ENCODE measurements around the gene LPGAT1. TPM values are rescaled to one million over a fixed set of nuclear protein-coding genes. Genes with fewer than 3 reads are reported as not detected.

The LPGAT1 gene
- total and polyA plus RNA-seq, 2 of the 13 experiments (the other 11 are each of a cell fraction or from before 2014, with no cell fraction given): 12.1 to 48.3 TPM

GRCh38 chr1:211742272-211742671, 88.3 kb downstream of the LPGAT1 start:
- no peak overlapping the region for H2AFZ ChIP-seq (ENCODE audit: low read length)
- no peaks in the 10 kb centered on the region for H3K9me3 ChIP-seq (ENCODE audit: low read length)
- no peak overlapping the region for H3K4me3 ChIP-seq (replicated peaks in 1 of 3; ENCODE audit: insufficient read depth in 1 of 3, low read depth in 2 of 3, low read length in 3 of 3)
- FAIRE-seq (no peak), DNase-seq (ENCODE audit: low spot score) (no peak), ATAC-seq (no peak)
- H3K4me2 ChIP-seq (ENCODE audit: low read depth, low read length): no peak overlapping the region
- ChIA-PET POLR2A (interaction anchor here (0.9 kb wide), 1 partner anchor 19 kb away, joined by 4 read pairs; no protein-coding TSS in a partner anchor), CTCF (ENCODE audit: low intra/inter-chr PET ratio, low total read pairs) (no interaction called here)
- no peaks in the 10 kb centered on the region for H3K79me2 ChIP-seq (ENCODE audit: insufficient read depth, low read length)
- in situ Hi-C loops (cut with HindIII; ENCODE audit: extremely low pct_ligation_motif_present, low pct_unique_long_range_greater_than_20kb): no loop called here
- no peak overlapping the region for H3K9ac ChIP-seq (ENCODE audit: insufficient read depth, low read depth, low read length)
- intact Hi-C loops (cut with micrococcal nuclease; ENCODE audit: unreplicated experiment): no loop called here
- H3K36me3 ChIP-seq (replicated peaks in 1 of 2; ENCODE audit: control insufficient read depth in 1 of 2, insufficient read depth in 2 of 2, low read length in 2 of 2): no peaks in the 10 kb centered on the region
- TF ChIP-seq DR1 (CRISPR knock-in tag; IDR thresholded peaks at IDR 0.05) (no peak), HNRNPLL (IDR thresholded peaks at IDR 0.05; ENCODE audit: low read depth, low read length, poor library complexity, severe bottlenecking) (no peak), FOXK2 (IDR thresholded peaks at IDR 0.05) (no peak), RELA (CRISPR knock-in tag; IDR thresholded peaks at IDR 0.05) (no peak), YEATS4 (CRISPR knock-in tag; IDR thresholded peaks at IDR 0.05; ENCODE audit: borderline replicate concordance) (no peak), ZNF329 (CRISPR knock-in tag; IDR thresholded peaks at IDR 0.05; ENCODE audit: low read depth) (no peak)
- WGBS (ENCODE audit: low lambda C conversion rate): 100% methylated on average over 1 of the region's 1 CpG
- peaks cover 0 to 5% of the 10 kb centered on the region in 2 experiments; a peak in 1 of 5 replicates for H3K27me3 ChIP-seq (ENCODE audit: control insufficient read depth in 1 of 2, insufficient read depth in 2 of 2, low read length in 2 of 2)
- H3K4me1 ChIP-seq (ENCODE audit: insufficient read depth, low read length): peaks cover 12% of the 10 kb centered on the region; the same call in 1 of the 2 replicates
- H4K20me1 ChIP-seq (ENCODE audit: insufficient read depth, low read length): no peaks in the 10 kb centered on the region
- BruUV-seq (replicated peaks): no TSS peak
- no peak overlapping the region for H3K27ac ChIP-seq (ENCODE audit: extremely low read length, insufficient read depth, low read length)

- no TSS peak for BruUV-seq (replicated peaks)
- no peak overlapping the region for H3K27ac ChIP-seq (ENCODE audit: extremely low read length, insufficient read depth, low read length)
- H3K4me2 ChIP-seq (ENCODE audit: low read depth, low read length): no peak overlapping the region
- H3K4me1 ChIP-seq (ENCODE audit: insufficient read depth, low read length): peaks cover 17% of the 10 kb centered on the region; the same call in 1 of the 2 replicates
- no peak for DNase-seq (ENCODE audit: low spot score)
- no peak for FAIRE-seq
- ChIA-PET POLR2A (interaction anchor here (0.9 kb wide), 1 partner anchor 19 kb away, joined by 4 read pairs; no protein-coding TSS in a partner anchor), CTCF (ENCODE audit: low intra/inter-chr PET ratio, low total read pairs) (no interaction called here)
- intact Hi-C loops (cut with micrococcal nuclease; ENCODE audit: unreplicated experiment): no loop called here
- no peaks in the 10 kb centered on the region for H4K20me1 ChIP-seq (ENCODE audit: insufficient read depth, low read length)
- in situ Hi-C loops (cut with HindIII; ENCODE audit: extremely low pct_ligation_motif_present, low pct_unique_long_range_greater_than_20kb): no loop called here
- H3K9ac ChIP-seq (ENCODE audit: insufficient read depth, low read depth, low read length): no peak overlapping the region
- H2AFZ ChIP-seq (ENCODE audit: low read length): no peak overlapping the region
- peaks cover 0 to 10% of the 10 kb centered on the region in 2 experiments; a peak in 1 of 5 replicates for H3K27me3 ChIP-seq (ENCODE audit: control insufficient read depth in 1 of 2, insufficient read depth in 2 of 2, low read length in 2 of 2)
- 64% methylated on average over 3 of the region's 3 CpGs for WGBS (ENCODE audit: low lambda C conversion rate)
- ATAC-seq: no peak
- no peaks in the 10 kb centered on the region for H3K79me2 ChIP-seq (ENCODE audit: insufficient read depth, low read length)
- H3K9me3 ChIP-seq (ENCODE audit: low read length): no peaks in the 10 kb centered on the region
- no peak overlapping the region for H3K4me3 ChIP-seq (replicated peaks in 1 of 3; ENCODE audit: insufficient read depth in 1 of 3, low read depth in 2 of 3, low read length in 3 of 3)
- H3K36me3 ChIP-seq (replicated peaks in 1 of 2; ENCODE audit: control insufficient read depth in 1 of 2, insufficient read depth in 2 of 2, low read length in 2 of 2): no peaks in the 10 kb centered on the region
- no peak for TF ChIP-seq ZNF280B (CRISPR knock-in tag; IDR thresholded peaks at IDR 0.05; ENCODE audit: borderline replicate concordance)
- TF ChIP-seq ZNF207 (IDR thresholded peaks at IDR 0.05; ENCODE audit: borderline replicate concordance): no peak
- no peak for TF ChIP-seq SP4 (CRISPR knock-in tag; IDR thresholded peaks at IDR 0.05)
- TF ChIP-seq GRHL1 (CRISPR knock-in tag; conservative IDR thresholded peaks at IDR 0.05): no peak
- TF ChIP-seq SOX13 (IDR thresholded peaks at IDR 0.05): no peak
- no peak for TF ChIP-seq SOX13 (CRISPR knock-in tag; conservative IDR thresholded peaks at IDR 0.05 in 1 of 2, IDR thresholded peaks at IDR 0.05 in 1 of 2)
- TF ChIP-seq ZNF747 (CRISPR knock-in tag; IDR thresholded peaks at IDR 0.05; ENCODE audit: borderline replicate concordance): no peak
- no peak for TF ChIP-seq TP53 (CRISPR knock-in tag; conservative IDR thresholded peaks at IDR 0.05)
- no peak for TF ChIP-seq ZMYM3 (CRISPR knock-in tag; IDR thresholded peaks at IDR 0.05)
- TF ChIP-seq RCOR2 (CRISPR knock-in tag; IDR thresholded peaks at IDR 0.05): no peak
- TF ChIP-seq ZNF543 (CRISPR knock-in tag; IDR thresholded peaks at IDR 0.05): no peak
- no peak for TF ChIP-seq KLF16 (CRISPR knock-in tag; IDR thresholded peaks at IDR 0.05)
These were observed 88.8 kb downstream of the LPGAT1 start for GRCh38 chr1:211741788-211742187.

Measured in HepG2 (cell line).